Superior temporal gyrus (tissue), 1 donor: ENCODE results near the gene CLIC3.

Experiments
- DNase-seq: peaks from one replicate; pipeline ENCODE4 v3.0.0-alpha.2; 2016; ENCODE audit errors: extremely low spot score

CLIC3 gene

DNA sequence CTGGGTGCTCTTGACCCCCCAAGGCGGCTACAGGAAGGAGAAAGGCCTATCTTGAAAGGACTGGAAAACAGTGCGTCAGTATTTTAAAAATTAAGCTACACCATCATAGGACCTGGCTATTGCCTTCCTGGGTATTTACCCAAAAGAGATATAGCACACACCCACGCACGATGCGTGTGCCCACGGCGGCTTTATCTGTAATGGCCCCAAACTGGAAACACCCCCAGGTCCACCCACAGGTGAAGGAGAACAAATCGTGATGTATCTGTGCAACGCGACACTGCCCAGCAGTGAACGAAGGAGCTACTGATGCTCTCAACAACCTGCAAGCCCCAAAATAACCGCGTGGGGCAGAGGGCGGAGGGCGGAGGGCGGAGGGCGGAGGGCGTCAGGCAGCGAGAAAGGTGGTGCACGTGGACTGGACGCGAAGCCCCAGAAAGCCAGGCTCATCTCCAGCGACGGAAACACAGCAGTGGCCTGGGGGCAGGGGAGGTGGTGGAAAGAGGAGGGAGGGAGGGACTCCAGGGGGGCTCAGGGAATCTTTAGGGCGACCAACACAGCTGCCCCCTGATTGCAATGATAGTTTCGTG is 31.4 kb downstream of the CLIC3 start:
- DNase-seq = no peak

DNA sequence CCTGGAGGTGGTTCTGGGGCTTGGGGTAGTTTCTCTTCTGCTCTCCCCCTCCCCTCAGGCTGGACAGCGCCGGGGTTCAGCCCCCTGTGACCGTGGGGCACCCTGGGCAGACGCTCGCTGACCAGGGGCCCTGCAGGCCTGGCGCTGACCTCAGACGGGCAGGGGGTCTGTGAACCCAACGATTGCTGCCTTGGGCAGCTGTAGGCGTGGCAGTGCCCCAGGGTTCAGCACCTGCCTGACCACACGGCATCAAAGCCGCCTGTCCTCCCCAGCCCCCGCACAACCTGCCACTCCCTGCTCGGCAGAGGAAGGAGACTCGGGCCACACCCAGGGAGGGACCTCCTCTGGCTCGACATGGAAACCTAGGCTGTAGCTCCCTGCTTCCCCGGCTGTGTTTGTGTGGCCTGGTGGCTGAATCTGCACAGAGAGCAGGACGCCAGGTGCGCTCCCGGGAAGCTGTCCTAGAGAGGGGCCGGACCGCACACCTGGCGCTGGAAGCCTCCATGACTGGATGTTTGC is 32.1 kb downstream of the CLIC3 start:
- DNase-seq = no peak

DNA sequence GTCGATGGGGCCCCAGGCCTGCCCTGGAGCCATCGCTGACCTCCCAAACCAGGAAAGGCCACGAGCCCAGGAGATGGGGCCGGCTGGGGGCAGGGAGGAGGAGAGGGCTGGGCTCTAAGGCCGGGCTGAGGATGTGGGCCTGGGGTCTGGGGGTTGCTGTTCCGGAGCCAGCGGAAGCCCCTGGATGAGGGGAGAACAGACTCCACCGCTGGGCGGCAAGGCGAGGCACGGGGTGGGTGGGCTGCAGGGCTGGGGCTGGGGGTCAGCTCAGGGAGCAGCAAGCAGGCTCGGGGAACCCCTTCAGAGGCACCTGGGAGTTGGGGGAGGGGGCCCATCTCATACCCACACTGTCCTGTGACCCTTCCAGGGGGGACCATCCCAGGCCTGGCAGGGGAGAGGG is 32.6 kb downstream of the CLIC3 start:
- no peak for DNase-seq

DNA sequence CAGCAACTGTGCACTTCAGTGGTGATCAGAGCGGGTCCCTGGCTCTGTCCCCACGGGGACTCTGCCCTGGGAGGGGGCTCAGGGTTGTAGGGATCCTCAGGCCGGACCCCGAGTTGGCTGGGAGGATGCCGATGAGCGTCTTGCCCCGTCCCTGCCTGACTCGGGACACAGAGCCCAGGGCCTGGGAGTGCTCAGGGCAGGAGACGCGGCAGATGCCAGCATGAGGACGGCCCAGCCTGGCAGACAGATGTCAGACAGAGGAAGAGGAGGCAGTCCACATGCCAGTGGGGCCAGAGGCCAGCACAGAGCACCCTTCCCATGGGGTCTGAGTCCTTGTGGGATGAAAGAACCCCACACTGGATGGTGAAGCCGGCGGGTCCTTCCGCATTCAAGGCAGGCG is 33.0 kb downstream of the CLIC3 start:
- DNase-seq = no peak

DNA sequence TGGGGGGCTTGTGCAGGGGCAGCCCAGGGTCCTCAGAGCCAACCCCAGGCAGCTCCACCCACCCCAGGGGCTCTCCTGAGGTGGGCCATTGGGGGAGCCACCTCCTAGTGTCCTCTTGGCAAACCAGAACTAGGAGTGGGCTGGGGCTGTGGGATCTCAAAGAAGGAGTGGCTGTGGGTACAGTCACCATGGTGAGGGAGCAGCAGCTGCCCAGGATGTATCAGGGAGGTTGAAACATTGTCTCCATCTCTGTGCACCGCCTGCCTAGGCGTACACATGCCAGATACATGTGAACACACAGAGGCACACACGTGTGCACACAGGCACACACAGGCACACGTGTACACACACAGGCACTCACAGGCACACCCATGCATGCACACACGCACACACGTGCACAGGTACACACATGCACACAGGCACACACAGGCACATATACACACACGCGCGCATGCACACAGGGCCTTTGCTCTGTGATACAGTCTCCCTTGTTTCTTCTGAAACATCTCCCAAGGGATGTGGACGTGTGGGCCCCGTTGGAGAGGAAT is 33.6 kb downstream of the CLIC3 start:
- no peak for DNase-seq

DNA sequence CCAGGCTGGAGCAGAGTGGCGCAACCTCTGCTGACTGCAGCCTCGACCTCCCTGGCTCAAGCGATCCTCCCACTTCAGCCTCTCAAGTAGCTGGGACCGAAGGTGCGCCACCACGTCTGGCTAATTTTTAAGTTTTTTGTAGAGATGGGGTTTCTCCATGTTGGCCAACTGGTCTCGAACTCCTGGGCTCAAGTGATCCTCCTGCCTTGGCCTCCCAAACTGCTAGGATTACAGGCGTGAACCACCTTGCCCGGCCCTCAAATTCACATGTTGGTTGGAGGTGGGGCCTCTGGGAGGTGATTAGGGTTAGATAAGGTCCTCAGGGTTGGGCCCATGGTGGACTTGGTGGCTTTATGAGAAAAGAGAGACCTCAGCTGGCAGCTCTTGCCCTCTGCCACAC is 34.2 kb downstream of the CLIC3 start:
- DNase-seq = no peak

DNA sequence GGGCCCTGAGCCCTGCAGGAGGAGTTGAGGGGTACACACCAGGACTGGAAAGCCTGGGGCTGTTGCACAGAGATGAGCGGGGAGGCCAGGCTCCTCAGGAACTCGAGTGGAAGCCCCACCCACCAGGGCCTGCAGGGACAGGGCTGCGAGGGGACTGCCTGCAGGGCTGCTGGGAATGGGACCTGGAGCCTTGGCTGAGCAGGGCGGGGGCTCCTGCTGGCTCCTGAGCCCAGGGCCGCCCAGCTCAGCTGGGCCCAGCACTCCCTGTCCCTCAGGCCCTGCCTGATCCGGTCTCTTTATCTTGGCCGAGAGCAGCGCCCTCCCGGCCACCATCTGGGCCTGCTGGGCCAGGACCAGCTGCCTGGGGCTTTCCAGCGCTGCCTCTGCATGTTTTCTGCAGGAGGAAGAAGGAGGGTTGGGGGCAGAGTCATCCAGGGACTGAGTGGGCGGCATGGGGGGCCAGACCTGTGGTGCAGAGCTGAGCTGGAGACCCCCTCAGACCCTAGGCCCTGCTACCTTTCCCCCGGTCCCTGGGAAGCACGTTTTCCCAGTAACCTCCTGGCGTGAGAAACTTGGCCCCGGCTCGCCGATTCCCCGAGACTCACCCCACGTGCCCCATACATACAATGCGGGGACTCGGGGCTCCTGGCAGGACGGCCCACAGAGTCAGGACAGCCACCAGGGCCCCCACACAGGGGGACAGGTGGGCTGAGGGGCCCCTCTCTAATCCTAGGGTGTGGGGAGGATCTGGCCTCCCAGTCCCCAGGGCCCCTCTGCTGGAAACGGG is 34.9 kb downstream of the CLIC3 start:
- no peak for DNase-seq

DNA sequence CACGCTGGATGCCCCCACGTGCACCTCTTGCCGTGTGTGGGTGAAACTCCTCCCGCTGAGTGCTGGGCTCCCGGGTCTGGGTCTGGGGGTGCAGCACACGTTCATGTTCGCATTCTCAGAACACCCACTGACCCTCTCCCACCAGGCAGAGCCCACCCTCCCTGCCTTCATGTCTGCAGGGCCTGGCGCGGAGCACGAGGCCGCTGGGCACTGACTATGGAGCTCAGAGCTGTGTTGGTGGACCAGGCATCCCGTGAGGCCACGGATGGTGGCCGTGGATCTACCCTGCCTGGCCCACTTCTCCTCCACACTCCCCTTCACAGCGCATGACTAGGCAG is 35.5 kb downstream of the CLIC3 start:
- DNase-seq = no peak

DNA sequence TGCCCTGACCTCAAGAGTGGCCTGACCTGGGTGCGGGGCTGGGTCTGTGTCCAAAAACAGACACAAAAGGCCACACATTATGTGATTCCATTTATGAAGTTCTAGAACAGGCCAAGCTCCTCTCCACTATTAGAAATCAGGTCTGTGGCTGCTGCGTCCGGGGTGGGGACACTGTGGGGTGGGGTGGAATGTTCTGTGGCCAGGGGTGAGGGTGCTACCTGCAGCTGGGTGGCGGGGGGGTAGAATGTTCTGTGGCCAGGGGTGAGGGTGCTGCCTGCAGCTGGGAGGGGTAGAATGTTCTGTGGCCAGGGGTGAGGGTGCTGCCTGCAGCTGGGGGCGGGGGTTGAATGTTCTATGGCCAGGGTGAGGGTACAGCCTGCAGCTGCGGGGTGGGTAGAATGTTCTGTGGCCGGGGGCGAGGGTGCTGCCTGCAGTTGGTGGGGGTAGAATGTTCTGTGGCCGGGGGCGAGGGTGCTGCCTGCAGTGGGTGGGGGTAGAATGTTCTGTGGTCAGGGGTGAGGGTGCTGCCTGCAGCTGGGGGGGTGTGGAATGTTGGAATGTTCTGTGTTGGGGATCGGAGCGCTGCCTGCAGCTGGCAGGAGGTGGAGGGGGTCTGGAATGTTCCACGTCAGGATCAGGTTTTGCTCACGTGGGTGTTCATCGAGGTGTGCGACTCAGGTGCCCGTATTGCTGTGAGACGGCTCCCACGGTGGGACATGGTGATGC is 36.0 kb downstream of the CLIC3 start:
- DNase-seq = no peak

DNA sequence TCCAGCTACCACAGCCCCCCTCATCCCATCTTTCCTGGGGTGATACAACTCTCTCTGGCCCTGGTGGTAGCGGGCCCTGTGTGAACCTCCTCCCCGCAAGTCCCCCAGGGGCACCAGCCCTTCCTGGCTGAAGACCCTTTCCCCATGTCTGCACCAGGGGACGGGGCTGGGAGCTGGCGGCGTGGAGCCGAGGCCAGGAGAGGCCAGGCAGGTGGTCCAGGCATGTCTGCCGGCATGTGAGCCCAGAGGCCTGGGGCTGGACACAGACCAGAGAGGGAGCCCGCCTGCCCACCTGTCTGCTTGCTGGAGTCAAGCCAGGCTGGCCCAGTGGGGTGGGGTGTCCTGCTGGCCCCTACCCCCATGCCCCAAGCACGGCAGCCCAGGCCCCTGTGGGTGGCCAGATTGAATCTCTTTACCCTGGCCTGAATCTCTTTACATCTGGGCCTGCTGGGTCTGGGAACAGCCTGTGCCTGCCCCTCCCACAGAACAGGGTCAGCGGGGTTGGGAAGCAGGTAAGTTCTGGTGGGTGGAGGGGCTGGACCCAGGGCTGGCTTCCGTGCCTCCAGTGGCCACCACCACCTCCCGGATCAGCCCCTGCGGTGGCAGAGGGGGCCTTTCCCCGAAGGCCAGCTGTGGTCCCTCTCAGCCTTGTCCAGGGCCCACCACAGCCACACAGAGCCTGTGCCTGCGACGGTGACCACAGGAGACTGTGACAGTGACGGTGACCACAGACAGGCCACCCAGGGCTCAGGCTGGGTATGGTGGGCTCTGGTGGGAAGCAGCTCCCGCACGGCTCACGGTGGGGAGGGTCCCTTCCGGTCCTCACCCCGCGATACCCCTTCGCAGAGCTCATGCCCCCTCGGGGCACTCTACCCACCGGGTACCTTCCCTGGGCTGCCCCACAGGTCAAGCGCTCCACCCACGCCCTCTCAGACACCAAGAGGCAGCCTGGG is 37.2 kb downstream of the CLIC3 start:
- DNase-seq = no peak

DNA sequence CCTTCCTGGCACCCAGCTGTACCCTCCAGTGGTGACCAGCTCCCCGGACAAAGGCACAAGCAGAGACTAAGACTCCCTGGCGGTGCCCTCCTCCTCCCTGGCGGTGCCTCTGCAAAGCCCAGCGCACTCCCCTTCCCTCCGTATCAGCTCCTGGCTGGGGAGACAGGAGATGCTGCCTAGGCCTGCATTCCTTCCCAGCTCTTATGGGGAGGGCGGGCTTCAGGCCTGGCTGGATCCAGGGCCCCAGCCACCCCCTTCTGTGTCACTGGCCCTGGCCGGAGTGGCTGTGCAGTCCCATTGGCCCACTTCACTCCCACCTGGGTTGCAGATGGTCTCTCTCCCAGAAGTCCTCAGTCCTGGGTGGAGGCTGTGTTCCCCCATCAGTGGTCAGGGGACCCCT is 37.9 kb downstream of the CLIC3 start:
- DNase-seq = no peak

DNA sequence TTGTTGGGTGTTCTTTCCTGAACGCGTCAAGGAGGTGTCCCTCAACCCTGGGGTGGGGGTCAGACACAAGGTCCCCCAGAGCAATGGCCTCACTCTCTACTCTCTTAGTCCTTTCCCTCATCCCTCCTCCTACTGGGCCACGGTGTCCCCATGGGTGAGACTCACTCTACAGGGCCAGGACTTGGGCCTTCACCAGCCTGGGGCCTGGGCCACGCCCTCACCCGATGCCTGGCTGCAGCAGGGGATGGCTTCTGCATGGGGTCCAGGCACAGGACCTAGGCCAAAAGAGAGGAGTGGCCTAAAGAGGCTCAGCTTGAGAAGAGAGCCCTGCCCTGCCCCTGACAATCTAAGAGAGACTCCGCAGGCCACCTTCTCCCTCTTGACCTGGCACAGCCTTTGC is 38.5 kb downstream of the CLIC3 start:
- DNase-seq = no peak

DNA sequence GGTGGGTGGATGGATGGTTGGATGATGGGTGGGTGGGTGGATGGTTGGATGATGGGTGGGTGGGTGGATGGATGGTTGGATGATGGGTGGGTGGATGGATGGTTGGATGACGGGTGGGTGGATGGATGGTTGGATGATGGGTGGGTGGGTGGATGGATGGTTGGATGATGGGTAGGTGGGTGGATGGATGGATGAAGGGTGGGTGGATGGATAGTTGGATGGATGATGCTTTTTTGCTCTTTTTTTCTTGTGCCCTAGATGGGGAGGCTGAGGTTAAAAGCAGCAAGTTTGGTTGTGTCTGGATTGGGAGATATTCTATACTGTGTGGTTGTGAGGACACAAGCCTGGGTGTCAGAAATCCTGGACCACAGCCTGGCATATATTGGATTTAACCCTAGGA is 38.9 kb downstream of the CLIC3 start:
- no peak for DNase-seq

DNA sequence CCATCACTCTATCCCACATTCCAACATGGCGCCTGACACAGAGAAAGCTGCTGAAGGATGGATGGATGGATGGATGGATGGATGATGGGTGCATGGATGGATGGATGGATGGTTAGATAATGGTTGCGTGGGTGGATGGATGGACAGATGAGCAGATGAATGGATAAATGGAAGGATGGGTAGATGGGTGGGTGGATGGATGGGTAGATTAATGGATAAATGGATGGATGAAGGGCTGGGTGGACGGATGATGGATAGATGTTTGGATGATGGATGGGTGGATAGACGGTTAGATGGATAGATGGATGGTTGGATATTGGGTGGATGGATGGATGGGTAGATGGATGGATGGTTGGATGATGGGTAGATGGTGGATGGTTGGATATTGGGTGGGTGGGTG is 39.8 kb downstream of the CLIC3 start:
- no peak for DNase-seq

DNA sequence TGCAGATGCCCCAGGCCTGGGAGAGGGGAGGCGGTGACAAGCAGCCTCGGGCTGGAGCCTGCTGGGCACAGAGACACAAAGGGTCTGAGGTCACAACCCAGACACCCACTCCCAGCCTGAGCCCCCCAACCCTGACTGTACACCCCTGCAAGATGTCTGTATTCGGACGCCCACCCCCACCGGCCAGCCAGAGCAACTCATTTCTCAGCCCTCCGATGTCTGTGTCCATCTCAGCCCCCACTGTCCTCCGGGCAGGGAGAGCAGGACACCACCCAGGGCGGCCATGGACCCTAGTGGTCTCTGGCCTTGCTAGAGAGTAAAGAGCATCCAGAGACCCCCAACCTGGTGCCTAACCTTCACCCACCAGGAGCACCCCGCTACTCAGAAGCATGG is 40.4 kb downstream of the CLIC3 start:
- no peak for DNase-seq

DNA sequence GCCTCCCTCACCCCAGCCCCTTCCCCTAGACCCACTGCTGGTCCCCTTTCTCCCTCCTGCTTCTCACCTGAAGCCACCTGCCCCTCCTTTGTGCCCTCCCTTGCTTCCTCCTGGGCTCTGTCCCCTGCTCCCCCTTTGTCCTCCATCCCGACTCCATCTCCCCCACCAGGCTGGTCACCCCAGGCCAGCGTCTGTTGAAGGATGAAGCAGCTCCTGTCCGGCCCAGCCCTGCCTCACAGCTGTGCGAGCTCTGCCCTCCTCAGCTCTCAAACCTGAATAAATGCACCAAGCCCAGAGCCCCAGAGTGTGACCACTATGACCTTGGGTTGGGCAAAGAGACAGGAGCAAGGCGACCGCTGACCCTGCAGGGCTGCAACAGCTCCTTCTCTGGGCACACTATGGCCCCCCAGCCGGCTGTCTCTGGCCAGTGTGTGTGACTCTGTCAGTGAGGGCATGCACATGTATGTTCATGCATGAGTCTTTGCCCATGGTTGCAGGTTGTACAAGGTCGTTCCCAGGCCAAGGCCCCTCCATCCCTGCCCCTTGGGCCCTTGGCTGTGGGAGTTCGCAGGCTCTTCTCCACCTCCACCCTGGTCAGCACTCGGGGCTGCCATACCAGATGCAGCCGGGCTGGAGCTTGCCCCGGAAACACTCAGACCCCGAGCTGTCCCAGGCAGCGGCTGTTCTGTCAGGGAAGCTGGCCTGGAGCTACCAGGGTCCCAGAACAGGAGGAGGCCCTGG is 41.0 kb downstream of the CLIC3 start:
- no peak for DNase-seq

DNA sequence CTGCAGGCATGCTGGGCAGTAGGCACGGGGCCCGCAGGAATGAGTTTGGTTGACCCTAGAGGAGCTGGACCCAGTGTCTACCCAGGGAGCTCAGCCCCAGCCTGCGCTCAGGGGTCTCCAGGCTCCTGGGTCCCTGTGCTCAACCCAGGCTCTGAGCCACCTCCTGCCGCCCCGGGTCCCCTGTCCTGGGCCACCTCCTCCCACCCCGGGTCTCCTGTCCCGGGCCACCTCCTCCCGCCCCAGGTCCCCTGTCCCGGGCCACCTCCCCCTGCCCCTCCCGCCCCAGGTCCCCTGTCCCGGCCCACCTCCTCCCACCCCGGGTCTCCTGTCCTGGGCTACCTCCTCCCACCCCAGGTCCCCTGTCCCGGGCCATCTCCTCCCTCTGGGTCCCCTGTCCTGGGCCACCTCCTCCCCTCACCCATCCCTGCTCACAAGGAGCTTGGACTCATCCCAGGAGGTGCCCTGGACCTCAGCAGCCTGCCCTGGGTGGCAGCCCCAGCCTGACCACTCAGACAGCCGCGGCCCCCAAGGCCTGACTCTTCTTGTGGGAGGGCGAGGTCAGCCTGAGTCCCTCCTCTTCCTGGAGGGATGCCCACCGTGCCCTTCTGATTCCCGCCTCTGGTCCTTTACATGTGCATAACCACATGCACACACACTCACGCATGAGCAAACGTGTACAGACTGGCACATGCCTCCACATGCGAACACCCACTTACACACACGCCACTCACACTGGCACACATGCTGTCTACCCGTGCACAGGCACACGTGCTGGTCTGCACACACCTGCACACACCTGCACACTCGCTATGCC is 41.9 kb downstream of the CLIC3 start:
- DNase-seq = no peak

DNA sequence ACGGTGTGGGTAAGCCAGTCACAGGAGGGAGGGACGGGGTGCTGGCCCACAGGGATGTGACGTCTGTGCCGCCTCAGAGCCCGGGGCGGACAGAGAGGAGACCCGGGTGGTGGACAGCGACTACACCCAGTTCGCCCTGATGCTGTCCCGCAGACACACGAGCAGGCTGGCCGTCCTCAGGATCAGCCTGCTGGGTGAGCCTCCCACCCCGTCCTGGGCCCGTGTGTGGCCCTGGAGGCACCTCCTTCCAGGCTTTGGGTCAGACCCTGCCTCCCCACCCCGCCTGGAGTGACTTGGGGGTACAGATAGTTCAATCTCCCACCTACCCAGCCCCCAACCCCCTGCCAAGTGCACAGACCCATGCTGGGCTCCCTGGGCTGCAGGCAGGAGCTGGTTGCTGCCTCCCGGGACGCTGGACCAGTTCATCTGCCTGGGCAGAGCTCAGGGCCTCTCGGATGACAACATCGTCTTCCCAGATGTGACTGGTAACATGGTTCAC is 42.5 kb downstream of the CLIC3 start:
- no peak for DNase-seq

DNA sequence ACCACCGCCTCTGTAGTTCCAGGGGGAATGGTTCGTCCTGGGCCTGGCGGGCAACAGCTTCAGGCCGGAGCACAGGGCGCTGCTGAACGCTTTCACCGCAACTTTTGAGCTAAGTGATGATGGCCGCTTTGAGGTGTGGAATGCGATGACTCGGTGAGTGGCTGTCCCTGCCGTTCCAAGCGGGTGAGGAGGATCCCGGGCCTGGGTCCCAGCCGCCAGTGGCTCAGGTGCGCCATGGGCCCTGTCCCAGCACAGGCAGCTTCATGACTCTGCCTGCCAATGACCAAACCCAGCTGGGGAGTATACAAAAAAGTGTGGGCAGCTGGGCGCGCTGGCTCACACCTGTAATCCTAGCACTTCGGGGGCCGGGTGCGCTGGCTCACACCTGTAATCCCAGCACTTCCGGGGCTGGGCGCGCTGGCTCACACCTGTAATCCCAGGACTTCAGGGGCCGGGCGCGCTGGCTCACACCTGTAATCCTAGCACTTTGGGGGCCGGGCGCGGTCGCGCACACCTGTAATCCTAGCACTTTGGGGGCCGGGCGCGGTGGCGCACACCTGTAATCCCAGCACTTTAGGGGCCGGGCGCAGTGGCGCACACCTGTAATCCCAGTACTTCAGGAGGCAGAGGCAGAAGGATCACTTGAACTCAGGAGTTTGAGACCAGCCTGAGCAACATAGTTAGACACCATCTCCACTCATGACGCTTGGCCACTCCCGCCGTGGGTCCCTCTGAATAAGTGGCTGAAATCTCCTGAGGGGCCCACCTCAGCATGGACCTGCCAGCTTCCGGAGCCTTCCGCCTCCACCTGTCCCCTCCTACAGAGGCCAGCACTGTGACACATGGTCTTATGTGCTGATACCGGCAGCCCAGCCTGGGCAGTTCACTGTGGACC is 43.2 kb downstream of the CLIC3 start:
- DNase-seq = no peak
